Pancreas (tissue), 10 donors: Measurements from ENCODE around the gene GAS7. TPM values are rescaled to one million over a fixed set of nuclear protein-coding genes. Genes with fewer than 3 reads are reported as not detected.

Source experiments
- ATAC-seq, 4 donors: fragments of 200-7000 bp; cut with Tn5 transposase; one replicate each; pipeline versions ENCODE4 v1.8.0 to v1.9.1; 2020; ENCODE audit warnings: mild to moderate bottlenecking in 4 of 4, moderate library complexity in 4 of 4
- DNase-seq, 6 donors: peaks; one replicate each; pipeline ENCODE4 v3.0.0-alpha.2; 2020
- FAIRE-seq: peaks from 2 replicates; lab custom pipeline; 2012; peaks lifted over from hg19 to GRCh38; lab: Jason Lieb, UNC
- H3K27ac ChIP-seq, 4 donors: fragments of 200-600 bp; sonication (generic); 1 replicate in 3 of 4; 2 replicates in 1 of 4; pipeline versions ENCODE4 v1.5.0 to v1.8.0; 2020
- H3K27me3 ChIP-seq, 4 donors: fragments of 200-600 bp; one replicate each; pipeline ENCODE4 v1.8.0; 2021
- H3K36me3 ChIP-seq, 3 donors: fragments of 200-600 bp; sonication (generic) in 1 of 3; one replicate each; pipeline versions ENCODE4 v1.5.0 to v1.8.0; 2020 to 2021
- H3K4me1 ChIP-seq, 3 donors: fragments of 200-600 bp; one replicate each; pipeline ENCODE4 v1.8.0; 2021
- H3K4me3 ChIP-seq, 4 donors: fragments of 200-600 bp; sonication (generic) in 2 of 4; one replicate each; pipeline versions ENCODE4 v1.5.0 to v1.8.0; 2020 to 2021
- H3K9me3 ChIP-seq, 4 donors: fragments of 200-600 bp; one replicate each; pipeline ENCODE4 v1.8.0; 2021
- WGBS, 2 donors: extraction: QIAGEN DNeasy Blood & Tissue Kit; methylation state at CpG; one replicate each; pipeline ENCODE4 v1.1.7; 2013; 5-methylcytosine and 5-hydroxymethylcytosine counted together
- intact Hi-C, 3 donors: fragments of 100-400 bp; cut with DNase I; formaldehyde crosslinking; loops; one replicate each; pipeline versions ENCODE4 v1.11.1 to v1.14.2; 2022
- polyA plus RNA-seq, 2 donors: library from polyadenylated mRNA; stranded (reverse); fragments of 200-250 nt; gene quantifications; one replicate each; pipeline ENCODE4 v1.2.3, GENCODE V29; 2013
- total RNA-seq, 6 donors: library from RNA; stranded (reverse); fragmentation: NEBNext Ultra II Directional in 4 of 6; extraction: Animal tissue kit (Norgen Biotek cat#: 25700) in 4 of 6; gene quantifications; one replicate each; pipeline versions ENCODE4 v1.2.1 to v1.2.4, GENCODE V29; 2021 to 2023
- TF ChIP-seq, protein P1 (sequence below), 4 donors: fragments of 200-600 bp; sonication (generic) in 3 of 4; IDR thresholded peaks; one replicate each; pipeline versions ENCODE4 v1.5.0 to v1.8.0; 2021; ENCODE audit warnings: antibody characterized with exemption in 4 of 4
- donor health status: healthy with polysubstance abuse.
- donor health status: DM: no; HTN: no; CAD: no; lungs with moderate emphysema.
- donor health status: DM: no; HTN: no; CAD: no.
- donor health status: control.
- donor health status: control.
- donor health status: Bipolar disorder and iron deficiency.
- donor health status: DM: yes; HTN: yes; CAD: no.
- donor health status: DM: no; HTN: no; CAD: no.
- donor health status: DM: no; HTN: no; CAD: no.
- donor health status: DM: yes; HTN: yes; CAD: no.

Gene GAS7
- total and polyA plus RNA-seq, 8 donors = 1.9 to 22.9 (median 3.7) TPM

- H3K4me1 ChIP-seq = no peaks in the 10 kb centered on the region
- no peak for FAIRE-seq
- no peaks in the 10 kb centered on the region for H3K9me3 ChIP-seq
- H3K27ac ChIP-seq = no peak overlapping the region
- H3K36me3 ChIP-seq = no peaks in the 10 kb centered on the region
- no peak for DNase-seq
- 59 to 71% methylated on average over 7 of the region's 7 CpGs for WGBS, 2 donors
- H3K4me3 ChIP-seq = no peak overlapping the region
- intact Hi-C loops = no loop called here
- TF ChIP-seq, protein P1, sequence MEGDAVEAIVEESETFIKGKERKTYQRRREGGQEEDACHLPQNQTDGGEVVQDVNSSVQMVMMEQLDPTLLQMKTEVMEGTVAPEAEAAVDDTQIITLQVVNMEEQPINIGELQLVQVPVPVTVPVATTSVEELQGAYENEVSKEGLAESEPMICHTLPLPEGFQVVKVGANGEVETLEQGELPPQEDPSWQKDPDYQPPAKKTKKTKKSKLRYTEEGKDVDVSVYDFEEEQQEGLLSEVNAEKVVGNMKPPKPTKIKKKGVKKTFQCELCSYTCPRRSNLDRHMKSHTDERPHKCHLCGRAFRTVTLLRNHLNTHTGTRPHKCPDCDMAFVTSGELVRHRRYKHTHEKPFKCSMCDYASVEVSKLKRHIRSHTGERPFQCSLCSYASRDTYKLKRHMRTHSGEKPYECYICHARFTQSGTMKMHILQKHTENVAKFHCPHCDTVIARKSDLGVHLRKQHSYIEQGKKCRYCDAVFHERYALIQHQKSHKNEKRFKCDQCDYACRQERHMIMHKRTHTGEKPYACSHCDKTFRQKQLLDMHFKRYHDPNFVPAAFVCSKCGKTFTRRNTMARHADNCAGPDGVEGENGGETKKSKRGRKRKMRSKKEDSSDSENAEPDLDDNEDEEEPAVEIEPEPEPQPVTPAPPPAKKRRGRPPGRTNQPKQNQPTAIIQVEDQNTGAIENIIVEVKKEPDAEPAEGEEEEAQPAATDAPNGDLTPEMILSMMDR (IDR thresholded peaks at IDR 0.05) = no peak
- ATAC-seq = no peak
- no peaks in the 10 kb centered on the region for H3K27me3 ChIP-seq
Measured at GRCh38 chr17:9991351-9991750, 207.1 kb downstream of the GAS7 start.

- H3K9me3 ChIP-seq = no peaks in the 10 kb centered on the region
- ATAC-seq (peak in 3 of 4 donors; percentile 55 to 71 (median 66)), FAIRE-seq (no peak), DNase-seq (peak in 3 of 6 donors; percentile 23 to 55 (median 50))
- no peaks in the 10 kb centered on the region for H3K36me3 ChIP-seq
- no peaks in the 10 kb centered on the region for H3K27me3 ChIP-seq
- H3K27ac ChIP-seq = no peak overlapping the region
- H3K4me1 ChIP-seq = no peaks in the 10 kb centered on the region
- H3K4me3 ChIP-seq = no peak overlapping the region
- intact Hi-C loops = no loop called here
- TF ChIP-seq, protein P1 (IDR thresholded peaks at IDR 0.05) = peak; percentile 67 to 85 (median 73)
- 51% methylated on average over 7 of the region's 7 CpGs for whole genome bisulfite sequencing, 2 donors
Measured at GRCh38 chr17:9987779-9988585, 210.4 kb downstream of the GAS7 start.

- TF ChIP-seq, protein P1 (IDR thresholded peaks at IDR 0.05) = no peak
- H3K4me1 ChIP-seq = no peaks in the 10 kb centered on the region
- FAIRE-seq (no peak), ATAC-seq (no peak), DNase-seq (no peak)
- intact Hi-C loops = no loop called here
- 66 to 74% methylated on average over 9 of the region's 9 CpGs for WGBS, 2 donors
- no peaks in the 10 kb centered on the region for H3K36me3 ChIP-seq
- H3K27me3 ChIP-seq = no peaks in the 10 kb centered on the region
- H3K27ac ChIP-seq = no peak overlapping the region
- H3K4me3 ChIP-seq = no peak overlapping the region
- H3K9me3 ChIP-seq = no peaks in the 10 kb centered on the region
Measured at GRCh38 chr17:9986754-9987382, 211.5 kb downstream of the GAS7 start.

DNA sequence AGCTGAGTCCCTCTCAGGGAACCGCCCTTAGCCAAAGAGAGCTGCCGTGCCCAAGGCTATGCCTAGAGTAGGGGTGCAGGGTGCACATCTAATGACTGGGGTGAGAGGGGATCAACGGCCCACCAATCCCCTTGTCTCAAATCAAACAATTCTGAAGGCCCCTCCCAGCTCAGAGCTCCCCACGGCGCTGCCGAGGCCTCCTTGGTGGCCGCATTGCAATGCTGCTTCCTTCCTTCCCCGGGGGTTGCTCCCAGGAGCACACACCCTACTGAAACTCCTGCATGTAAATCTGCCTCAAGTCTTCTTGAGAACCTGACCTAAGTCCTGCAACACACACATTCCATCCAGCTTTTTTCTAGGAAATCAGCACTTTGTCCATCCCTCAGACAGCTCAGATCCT lies 212.8 kb downstream of the GAS7 start:
- intact Hi-C loops = no loop called here
- ATAC-seq = no peak
- TF ChIP-seq, protein P1 (IDR thresholded peaks at IDR 0.05) = no peak
- Histone ChIP-seq H3K27me3 (no peaks in the 10 kb centered on the region), H3K27ac (no peak overlapping the region), H3K4me3 (no peak overlapping the region), H3K9me3 (no peaks in the 10 kb centered on the region), H3K4me1 (no peaks in the 10 kb centered on the region), H3K36me3 (no peaks in the 10 kb centered on the region)
- no peak for FAIRE-seq
- 66 to 71% methylated on average over 8 of the region's 8 CpGs for WGBS, 2 donors
- DNase-seq = no peak

GRCh38 chr17:9984768-9985167 lies 213.6 kb downstream of the GAS7 start:
- Histone ChIP-seq H3K27ac (no peak overlapping the region), H3K9me3 (no peaks in the 10 kb centered on the region), H3K4me3 (no peak overlapping the region), H3K4me1 (no peaks in the 10 kb centered on the region), H3K27me3 (no peaks in the 10 kb centered on the region), H3K36me3 (no peaks in the 10 kb centered on the region)
- TF ChIP-seq, protein P1 (IDR thresholded peaks at IDR 0.05) = no peak
- 62 to 77% methylated on average over 9 of the region's 9 CpGs for whole genome bisulfite sequencing, 2 donors
- DNase-seq = no peak
- no peak for ATAC-seq
- intact Hi-C loops = no loop called here
- FAIRE-seq = no peak
